Measurements from ENCODE around the gene PIP4K2C.

Gene PIP4K2C

GRCh38 chr12:57590864-57591781 is at the start of gene PIP4K2C:
Gene PIP4K2C (plus strand): TSS chr12:57591192. CDS start chr12:57591290, 98 bp downstream.
- peak; percentile 90 for DNase-seq

- DNase-seq, result no peak
Observed at GRCh38 chr12:57541717-57542116, 49.3 kb upstream of the PIP4K2C start.

GRCh38 chr12:57543581-57543980 is 47.4 kb upstream of the PIP4K2C start:
- DNase-seq, result peak; percentile 17

- DNase-seq, result no peak
Observed at GRCh38 chr12:57545809-57546437, 45.1 kb upstream of the PIP4K2C start.

- DNase-seq, result peak; percentile 98
Observed at GRCh38 chr12:57546438-57547287, 44.3 kb upstream of the PIP4K2C start, which contains the start of gene DCTN2. Gene DCTN2 (minus strand): TSS chr12:57547192. CDS start chr12:57547063, 129 bp downstream.

GRCh38 chr12:57547288-57548012 is 43.5 kb upstream of the PIP4K2C start:
- DNase-seq, result no peak

GRCh38 chr12:57548013-57548315 is 43.0 kb upstream of the PIP4K2C start:
- DNase-seq, result no peak

GRCh38 chr12:57548488-57548887 is 42.5 kb upstream of the PIP4K2C start:
- no peak for DNase-seq

GRCh38 chr12:57549203-57549908 is 41.6 kb upstream of the PIP4K2C start:
- no peak for DNase-seq

GRCh38 chr12:57549909-57550640 is 40.9 kb upstream of the PIP4K2C start, which contains the start of gene KIF5A:
Gene KIF5A (plus strand): TSS chr12:57550044. CDS start chr12:57550272, 228 bp downstream.
- peak; percentile 72 for DNase-seq

- DNase-seq, result no peak
Observed at GRCh38 chr12:57550641-57551549, 40.1 kb upstream of the PIP4K2C start.

GRCh38 chr12:57551637-57552305 is 39.2 kb upstream of the PIP4K2C start:
- no peak for DNase-seq

GRCh38 chr12:57552306-57552651 is 38.7 kb upstream of the PIP4K2C start:
- no peak for DNase-seq

- no peak for DNase-seq
Observed at GRCh38 chr12:57552835-57553313, 38.1 kb upstream of the PIP4K2C start.

GRCh38 chr12:57553343-57554202 is 37.4 kb upstream of the PIP4K2C start:
- DNase-seq, result no peak

- DNase-seq, result no peak
Observed at GRCh38 chr12:57554453-57554852, 36.5 kb upstream of the PIP4K2C start.

GRCh38 chr12:57554897-57555296 is 36.1 kb upstream of the PIP4K2C start:
- DNase-seq, result no peak

GRCh38 chr12:57558864-57559263 is 32.1 kb upstream of the PIP4K2C start:
- DNase-seq, result no peak

All from NCI-H345 (cell line).